ENCODE measurements around the gene BCAN.

BCAN gene

DNA sequence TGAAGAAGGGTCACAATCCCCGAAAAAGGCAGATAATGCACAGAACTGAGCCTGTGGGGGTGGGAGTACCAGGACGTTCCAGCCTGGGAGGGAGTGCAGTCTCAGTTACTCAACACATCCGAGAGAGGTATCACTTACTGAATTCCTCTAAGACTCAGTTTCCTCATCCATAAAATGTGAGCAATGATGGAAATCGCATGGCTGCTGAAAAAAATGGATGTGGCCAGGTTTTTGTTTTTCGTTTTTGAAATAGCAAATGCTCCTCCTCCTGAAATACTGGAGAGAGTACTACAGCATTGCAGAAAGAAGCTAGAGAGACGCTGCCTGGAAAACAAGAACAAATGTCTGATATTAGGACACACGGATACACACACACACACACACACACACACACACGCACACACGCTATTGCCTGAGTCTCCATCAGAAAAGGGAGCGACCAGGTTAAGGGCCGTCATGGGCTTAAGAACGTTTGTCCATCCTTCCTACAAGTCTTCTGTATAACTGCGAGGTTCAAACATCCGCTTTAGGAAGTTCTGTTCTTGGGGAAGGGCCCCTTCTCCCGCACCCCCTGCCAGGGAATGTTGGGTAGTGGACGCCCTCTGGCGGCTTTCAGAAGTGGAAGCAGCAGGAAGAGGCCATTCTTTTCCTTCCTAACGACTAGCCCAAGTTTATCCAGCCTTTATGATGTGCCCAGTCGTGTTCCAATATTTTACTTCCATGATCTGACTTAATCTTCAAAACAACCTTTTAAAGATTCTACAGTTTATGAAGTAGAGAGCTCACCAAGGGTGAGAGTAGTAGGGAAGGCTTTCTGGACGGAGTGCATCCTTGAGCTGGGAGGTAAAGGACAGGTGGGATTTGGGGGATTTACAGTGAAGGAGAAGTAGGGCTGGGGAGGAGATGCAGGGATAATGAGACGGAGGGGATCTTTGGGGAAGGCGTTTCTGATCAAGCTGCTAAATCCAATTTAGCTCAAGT, 36.0 kb downstream of the BCAN start:
- peak; percentile 80 for DNase-seq

DNA sequence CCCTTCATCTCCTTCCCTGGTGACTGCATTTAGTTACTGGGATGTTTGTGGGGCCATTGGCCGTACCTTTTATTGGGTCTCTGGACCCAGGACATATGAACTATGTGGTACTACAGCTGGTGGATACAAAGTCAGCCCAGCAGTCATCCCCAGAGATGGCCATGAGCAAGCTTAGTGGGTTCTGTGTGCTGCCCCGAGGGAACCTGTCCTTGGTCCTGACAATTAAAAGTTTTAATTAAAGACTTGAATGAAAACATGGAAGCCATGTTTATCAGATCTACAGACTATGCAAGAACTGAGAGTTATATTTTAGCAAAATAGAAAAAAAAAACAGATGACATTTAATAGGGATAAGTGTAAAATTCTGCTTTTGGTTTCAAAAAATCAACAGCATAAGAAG, 38.1 kb downstream of the BCAN start:
- no peak for DNase-seq

GRCh38 chr1:156681196-156681960, 39.5 kb downstream of the BCAN start:
- DNase-seq = no peak

- DNase-seq = no peak
These were observed 40.4 kb downstream of the BCAN start for GRCh38 chr1:156682166-156682890.

- no peak for DNase-seq
These were observed 42.4 kb downstream of the BCAN start for GRCh38 chr1:156684227-156684782.

DNA sequence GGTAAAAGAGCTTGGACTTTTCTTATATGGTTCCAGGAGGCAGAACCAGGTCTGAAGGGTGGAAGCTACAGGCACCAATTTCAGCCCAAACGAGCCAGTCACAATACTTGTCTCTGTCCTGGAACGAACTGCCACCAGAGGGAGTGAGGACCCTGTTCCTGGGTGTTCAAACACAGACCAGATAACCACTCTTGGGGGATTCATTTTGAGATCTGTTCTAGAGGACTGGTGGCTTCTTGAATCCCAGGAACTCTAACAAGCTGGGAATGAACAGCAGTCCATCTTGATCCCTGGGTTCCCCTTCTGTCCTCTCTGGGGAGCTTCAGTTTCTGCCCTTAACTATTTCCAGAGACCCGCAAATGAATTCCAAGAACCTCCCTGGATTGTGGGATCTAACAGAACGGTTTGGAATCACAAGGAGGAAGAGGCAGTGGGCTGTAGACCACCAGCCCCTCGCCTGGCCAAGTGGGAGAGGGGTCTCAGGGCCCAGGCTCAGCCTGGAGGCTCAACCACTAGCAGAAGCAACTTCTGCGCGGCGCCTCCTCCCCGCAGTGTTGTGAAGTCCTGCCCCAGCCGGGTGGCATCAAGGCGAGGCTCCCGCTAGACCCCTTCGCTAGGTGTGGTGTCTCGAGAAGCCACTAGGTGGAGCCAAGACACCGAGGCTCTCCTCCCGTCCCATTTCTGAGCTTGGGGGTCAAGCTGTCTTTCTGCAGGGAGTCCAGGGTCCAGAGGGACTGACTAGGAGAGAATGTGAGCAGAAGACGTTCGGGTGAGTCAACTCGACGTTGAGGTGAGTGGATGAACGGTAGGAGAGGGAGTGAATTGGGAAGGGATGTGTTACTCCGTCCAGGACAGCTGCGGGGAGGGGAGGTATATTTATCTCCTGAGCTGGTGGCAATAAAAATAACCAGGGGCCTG, 47.4 kb downstream of the BCAN start:
- DNase-seq = peak; percentile 91

DNA sequence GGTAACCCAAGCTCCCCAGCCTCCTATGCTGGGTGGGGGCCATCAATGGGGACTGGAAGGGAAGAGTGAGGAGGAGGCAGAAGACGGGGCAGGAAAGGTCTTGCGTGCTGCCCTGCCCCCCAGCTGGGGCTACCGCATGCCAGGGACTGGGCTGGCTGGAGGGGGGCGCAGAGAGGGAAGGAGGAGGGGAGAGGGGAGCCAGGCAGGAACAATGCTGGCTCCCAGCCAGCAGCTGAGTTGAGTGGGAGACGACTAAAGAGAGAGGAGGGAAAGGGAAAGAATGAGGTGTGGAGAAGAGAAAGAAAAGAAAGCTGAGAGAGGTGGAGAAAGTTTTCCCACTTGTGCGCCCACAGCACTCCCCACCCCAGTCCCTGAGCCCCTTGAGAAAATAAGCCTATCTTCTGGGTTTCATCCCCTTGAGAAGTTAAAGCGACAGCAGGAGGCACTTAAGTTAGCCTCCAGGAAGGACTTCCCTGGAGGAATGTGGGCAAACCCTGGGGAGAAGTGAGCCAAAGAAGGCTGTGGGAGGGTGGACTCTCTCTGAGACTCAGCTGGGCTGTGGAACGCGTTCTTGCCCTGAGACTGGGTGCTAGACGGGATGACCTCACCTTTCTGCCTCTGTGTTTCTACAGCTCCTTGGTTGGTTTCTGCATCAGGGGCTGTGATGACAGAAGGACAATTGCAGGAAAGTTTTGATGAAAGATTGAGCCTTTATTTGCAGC, 48.2 kb downstream of the BCAN start:
- DNase-seq = no peak

DNA sequence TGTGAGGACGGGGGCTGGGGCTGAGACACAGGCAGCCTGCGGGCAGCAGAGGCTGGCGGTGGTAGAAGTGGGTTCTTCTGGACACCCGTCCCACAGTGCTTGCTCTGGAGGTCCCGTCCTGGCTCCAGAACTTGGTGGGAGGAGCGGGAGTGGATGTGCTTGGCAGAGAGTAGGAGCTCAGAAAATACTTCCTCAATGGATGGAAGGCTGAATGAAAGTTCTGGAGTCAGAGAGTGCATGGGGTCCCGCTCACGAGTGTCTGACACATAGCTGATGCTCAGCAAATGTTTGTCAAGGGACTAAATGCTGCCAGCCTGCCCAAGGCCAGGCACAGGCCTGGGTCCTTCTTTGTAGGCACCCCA, 48.7 kb downstream of the BCAN start:
- no peak for DNase-seq

DNA sequence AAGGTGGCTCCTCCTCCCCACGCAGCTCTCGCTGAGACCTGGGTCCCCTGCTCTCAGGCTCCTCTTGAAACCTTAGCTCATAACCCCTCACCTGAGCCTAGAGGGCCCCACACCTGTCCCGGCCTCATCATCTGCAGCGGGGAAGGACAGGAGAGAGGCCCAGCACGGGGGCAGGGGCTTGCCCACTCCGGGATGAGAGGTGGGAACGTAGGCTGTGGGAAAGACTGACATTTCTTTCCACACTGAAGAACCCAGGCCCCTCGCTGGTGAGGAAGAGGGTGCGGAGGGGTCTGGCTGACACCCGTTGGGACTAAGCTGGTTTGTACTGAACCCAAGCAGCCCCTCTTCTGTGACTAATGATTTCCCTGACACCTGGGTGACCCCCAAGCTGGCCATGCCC, 49.3 kb downstream of the BCAN start:
- no peak for DNase-seq

GRCh38 chr1:156691665-156692440, 49.9 kb downstream of the BCAN start:
- peak; percentile 69 for DNase-seq

DNA sequence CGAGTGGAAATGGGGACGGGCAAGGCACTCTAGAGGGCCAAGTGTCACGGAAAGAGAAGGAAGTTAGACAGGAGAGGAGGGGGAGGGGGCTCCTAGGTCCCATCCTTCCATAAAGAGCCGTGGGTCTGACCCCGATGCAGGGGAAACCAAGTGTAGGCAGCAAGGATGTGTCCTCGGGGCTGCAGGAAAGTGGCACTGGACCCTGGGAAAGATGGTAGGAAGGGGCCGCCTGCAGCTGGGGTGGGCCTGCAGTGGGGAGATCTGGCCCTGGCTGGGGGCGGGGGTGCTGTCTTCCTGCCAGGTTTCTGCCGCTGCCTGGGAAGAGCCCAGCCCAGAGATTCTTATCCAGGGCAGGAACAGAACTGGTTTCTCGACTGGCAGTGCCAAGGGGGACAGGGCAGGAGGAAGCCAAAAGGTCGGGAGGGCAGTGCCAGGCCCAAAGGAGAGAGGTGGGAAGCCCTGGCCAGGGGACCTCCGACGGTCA, 50.6 kb downstream of the BCAN start:
- peak; percentile 61 for DNase-seq

DNA sequence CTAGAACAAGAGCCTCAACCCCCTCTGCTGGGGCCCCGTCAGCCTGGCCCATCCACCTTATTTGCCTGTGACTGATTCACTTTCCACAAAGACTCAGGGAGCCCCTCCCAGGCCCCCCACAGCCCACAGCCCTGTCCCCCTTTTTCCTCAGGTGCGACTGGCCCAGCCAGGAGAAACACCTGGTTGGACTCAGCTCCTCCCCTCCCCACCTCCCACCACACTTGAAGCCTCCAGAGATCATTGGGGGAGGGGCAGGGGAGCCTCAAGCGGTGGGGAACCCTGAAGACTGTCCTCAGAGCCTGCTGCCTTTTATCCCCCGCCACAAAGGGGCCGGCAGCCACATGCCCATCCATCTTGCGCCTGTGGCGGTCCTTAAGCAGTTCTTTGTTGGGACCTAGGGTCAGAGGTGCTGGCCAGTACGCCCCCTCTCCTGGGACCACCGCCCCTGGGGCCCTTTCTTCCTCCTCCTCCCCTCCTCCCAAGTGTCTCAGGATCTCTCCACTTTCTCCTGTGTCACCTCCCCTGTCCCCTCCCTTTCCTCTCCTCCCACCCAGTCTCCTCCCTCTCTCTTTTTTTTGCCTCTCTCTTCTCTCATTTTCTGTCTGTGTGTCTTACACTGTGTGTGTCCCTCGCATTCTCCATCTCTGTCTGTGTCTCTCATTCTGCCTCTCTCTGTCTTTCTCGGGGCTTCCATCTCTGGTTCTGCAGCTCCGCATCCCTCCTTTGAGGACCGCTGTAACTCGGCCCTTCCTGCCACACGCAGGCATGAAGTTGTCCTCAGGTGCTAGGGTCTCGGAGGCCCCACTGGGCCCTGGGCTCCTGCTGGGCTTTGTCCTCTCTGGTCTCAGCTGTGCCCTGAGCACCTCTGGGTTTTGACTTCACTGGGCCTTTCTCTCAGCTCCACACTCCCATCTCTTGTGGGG, 51.3 kb downstream of the BCAN start:
- DNase-seq = peak; percentile 82

DNA sequence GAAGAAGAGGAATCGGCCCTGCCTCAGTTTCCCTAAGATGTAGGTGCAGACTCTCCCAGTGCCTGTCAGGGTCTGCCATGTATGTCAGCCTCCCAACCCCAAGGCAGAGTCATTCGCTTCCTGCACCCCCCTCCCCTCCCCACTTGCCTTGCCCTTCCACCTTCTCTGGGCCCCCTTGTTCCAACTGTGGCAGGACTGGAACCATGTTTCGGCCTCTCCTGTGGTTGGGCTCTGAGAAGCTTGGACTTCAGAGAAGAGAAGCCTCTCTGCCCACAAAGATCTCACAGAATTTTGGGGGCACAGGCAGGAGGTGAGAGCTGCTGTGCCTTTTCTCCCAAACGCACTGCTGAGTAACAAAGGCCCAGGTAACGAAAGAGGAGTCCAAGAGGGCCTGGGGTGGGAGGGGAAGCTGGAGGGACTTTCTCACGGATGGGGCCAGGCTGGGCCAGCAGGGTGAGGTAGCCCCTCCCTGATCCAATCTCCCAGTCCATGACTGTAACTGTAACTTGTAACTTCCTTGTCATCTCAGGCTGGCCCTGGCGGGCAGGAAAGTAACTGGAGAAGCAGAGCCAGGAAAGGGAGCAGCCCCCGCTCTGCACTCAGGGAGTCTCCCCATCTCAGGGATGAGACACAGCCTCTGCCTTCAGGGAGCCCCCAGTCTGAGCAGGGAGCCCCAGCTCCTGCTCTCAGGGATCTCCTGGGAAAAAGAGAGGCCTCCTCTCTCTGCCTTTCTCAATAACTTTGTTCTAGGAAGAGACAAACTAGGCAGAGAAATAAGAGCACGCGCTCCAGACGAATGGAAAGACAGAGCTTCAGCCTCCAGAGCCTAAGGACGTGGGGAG, 52.2 kb downstream of the BCAN start:
- peak; percentile 64 for DNase-seq

- DNase-seq = no peak
These were observed 52.7 kb downstream of the BCAN start for GRCh38 chr1:156694690-156694962.

DNA sequence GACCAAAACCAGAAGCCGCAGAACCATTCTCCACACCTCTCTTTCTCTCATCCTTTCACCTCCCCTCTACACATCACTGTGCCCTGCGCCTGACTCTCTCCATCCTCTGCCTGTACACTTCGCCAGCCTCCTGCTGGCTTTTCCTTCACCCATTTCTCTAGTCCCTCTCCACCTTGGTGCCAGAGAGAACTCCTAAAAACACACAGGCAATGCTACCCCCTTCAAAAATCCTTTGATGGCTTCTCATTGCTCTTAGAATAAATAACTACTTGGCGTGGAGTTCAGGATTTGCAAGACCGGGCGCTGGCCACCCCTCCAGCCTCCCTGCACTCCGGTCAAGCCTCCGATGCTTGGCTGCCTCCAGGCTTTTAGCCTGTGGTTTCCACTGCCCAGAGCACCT, 54.8 kb downstream of the BCAN start:
- no peak for DNase-seq

- peak; percentile 35 for DNase-seq
These were observed 55.6 kb downstream of the BCAN start for GRCh38 chr1:156697481-156697880.

- no peak for DNase-seq
These were observed 57.1 kb downstream of the BCAN start for GRCh38 chr1:156698995-156699394.

All from right kidney (tissue), 1 donor.